Choroid plexus epithelial cell (primary cell): Measurements from ENCODE around the gene ELMO2.

ENCODE experiments used
- DNase-seq: peaks from one replicate; pipeline ENCODE4 v3.0.0-alpha.2; 2010; ENCODE audit warnings: low read depth
- H3K4me3 ChIP-seq: 2 replicates; pipeline ENCODE4 v1.5.1; 2011; ENCODE audit warnings: low read depth, mild to moderate bottlenecking, control low read depth, low read length, moderate library complexity
- TF ChIP-seq, protein P1 (sequence below): conservative IDR thresholded peaks from 2 replicates; pipeline ENCODE4 v1.5.1; 2011; ENCODE audit warnings: low read depth, mild to moderate bottlenecking, control low read depth, inconsistent platforms, low read length, moderate library complexity

Gene ELMO2

DNA sequence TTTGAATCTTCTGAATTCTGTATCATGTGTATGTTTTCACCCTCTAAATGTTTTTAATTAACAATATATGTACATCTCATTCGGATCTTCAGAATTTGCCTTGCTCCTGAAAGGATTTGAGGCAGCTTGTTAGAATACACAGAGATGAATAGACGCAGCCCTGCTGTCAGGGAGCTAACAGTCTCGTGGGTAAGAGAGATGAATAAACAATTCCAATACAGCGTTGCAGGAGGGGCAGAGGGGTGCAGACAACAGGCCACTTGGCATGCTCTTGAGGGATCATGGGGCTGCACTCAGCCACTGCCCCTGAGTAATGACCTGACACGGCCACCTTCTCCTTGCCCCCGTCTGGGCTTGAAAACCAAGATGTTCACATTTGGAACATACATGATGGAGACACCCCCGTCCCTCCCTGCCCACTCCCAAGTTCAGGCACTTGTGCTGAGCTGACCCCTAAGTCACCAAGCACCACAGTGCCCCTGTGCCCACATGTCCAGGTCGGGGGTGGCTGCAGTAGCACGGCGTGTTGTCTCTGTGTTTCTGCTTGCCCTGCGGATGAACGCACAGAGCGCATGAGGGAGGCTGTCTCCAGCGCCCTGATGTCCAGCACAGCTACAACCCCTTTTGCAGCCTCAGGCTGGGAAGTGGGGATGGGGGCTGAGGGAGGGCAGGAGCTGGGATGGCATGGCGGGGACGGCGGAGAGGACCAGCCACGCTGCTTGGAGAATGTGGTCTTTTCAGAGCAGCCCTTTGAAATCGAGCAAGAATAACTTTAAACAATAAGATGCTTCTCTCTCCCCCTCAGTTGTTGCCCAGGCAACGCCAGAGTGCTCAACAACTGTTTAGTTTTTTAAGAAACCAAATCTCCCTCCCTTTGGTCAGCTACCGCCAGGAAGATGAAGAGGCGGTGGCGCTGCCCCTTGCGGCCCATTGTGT lies 65.1 kb downstream of the ELMO2 start:
- TF ChIP-seq, protein P1, sequence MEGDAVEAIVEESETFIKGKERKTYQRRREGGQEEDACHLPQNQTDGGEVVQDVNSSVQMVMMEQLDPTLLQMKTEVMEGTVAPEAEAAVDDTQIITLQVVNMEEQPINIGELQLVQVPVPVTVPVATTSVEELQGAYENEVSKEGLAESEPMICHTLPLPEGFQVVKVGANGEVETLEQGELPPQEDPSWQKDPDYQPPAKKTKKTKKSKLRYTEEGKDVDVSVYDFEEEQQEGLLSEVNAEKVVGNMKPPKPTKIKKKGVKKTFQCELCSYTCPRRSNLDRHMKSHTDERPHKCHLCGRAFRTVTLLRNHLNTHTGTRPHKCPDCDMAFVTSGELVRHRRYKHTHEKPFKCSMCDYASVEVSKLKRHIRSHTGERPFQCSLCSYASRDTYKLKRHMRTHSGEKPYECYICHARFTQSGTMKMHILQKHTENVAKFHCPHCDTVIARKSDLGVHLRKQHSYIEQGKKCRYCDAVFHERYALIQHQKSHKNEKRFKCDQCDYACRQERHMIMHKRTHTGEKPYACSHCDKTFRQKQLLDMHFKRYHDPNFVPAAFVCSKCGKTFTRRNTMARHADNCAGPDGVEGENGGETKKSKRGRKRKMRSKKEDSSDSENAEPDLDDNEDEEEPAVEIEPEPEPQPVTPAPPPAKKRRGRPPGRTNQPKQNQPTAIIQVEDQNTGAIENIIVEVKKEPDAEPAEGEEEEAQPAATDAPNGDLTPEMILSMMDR = no peak
- no peak overlapping the region for H3K4me3 ChIP-seq
- no peak for DNase-seq

DNA sequence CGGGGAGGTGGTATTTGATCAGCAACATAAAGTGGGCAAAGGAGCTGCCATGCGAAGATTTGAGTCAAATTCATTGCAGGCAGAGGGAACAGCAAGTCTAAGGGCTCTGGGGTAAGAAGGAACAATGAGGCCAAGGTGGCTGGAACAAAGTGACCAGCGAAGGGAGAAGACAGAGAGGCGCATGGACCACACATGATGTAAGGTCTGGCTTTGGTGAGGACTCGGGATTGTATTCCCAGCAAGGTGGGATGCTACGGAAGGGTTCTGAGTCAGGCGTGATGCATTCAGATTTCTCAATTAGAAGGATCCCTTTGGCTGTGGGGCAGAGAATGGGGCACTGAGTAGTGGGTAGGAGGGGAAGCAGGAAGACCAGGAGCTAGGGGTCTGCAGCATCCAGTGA lies 67.4 kb downstream of the ELMO2 start:
- H3K4me3 ChIP-seq = no peak overlapping the region
- DNase-seq = no peak
- TF ChIP-seq, protein P1 = no peak

DNA sequence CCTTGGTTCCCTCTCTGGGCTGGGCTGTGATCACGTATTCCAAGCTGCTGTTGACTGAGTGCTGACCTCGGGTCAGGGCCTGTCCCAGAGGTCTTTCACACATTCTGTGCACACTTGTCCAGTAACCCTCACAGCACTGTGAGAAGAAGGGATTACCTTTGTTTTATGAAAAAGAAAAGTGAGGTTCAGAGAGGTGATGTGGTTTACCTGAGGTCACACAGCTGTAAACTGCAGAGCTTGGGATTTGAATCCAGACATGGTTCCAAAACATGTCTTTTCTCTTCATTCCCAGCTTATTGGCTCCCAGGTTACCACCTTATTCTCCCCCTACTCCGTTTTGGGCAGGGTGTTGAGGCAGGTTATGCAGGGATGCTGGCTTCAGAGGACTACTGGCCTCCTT lies 69.7 kb downstream of the ELMO2 start:
- no peak overlapping the region for H3K4me3 ChIP-seq
- TF ChIP-seq, protein P1 = no peak
- DNase-seq = no peak

DNA sequence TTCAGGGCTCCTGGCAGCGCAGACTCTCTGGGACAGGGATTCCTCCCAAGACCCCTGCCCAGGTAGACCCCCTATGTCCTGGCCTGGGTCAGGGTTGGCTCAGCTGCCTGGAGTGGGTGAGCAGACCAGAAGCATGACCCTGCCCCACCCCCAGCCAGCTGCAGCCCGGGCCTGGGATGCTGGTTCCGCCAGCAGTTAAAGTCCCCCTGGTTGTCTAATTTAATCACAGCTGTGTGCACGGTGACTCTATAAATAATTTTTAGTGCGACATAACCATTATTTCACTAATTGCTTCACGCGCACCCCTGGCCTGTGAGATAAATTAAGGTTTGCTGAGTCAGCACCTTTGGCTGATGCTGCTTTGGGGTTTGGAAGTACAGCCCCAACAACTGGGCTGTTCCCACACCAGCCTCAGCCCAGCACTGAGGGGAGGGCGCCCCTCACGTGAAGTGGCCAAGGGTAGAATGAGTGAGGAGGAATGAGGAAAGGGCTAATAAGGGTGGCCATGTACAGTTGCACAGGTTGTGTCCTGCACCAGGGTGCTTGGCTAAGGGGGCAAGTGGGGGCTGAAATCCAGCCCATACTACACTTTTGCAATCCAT lies 72.0 kb downstream of the ELMO2 start:
- no peak overlapping the region for H3K4me3 ChIP-seq
- TF ChIP-seq, protein P1 = no peak
- DNase-seq = no peak

- TF ChIP-seq, protein P1 = no peak
- DNase-seq = no peak
Measured at GRCh38 chr20:46333161-46333991, 73.0 kb downstream of the ELMO2 start.

GRCh38 chr20:46332373-46333160 lies 73.8 kb downstream of the ELMO2 start:
- no peak for DNase-seq
- TF ChIP-seq, protein P1 = no peak
- H3K4me3 ChIP-seq = no peak overlapping the region

More at GRCh38 chr20:46333161-46333991, 73.0 kb downstream of the ELMO2 start:
- no peak overlapping the region for H3K4me3 ChIP-seq
